GM11168 (cell line): ENCODE measurements around the gene FPR1.
"Not testable (repeated sequence)": the region's sequence is repeated elsewhere in the genome, so short reads cannot be mapped to it uniquely, and the experiment has no call there.

ENCODE experiments used
- in situ Hi-C: fragments of 300-500 bp; cut with MboI; formaldehyde crosslinking; loops from one replicate; pipeline ENCODE4 v1.12.0; 2022; ENCODE audit warnings: low sequenced_read_pairs; ENCODE audit not compliant: unreplicated experiment

FPR1 gene

GRCh38 chr19:51780270-51780669 is 28.6 kb upstream of the FPR1 start:
- in situ Hi-C loops, result no loop called here

GRCh38 chr19:51779703-51780102 is 28.0 kb upstream of the FPR1 start:
- in situ Hi-C loops, result no loop called here

- in situ Hi-C loops, result no loop called here
These were observed 27.5 kb upstream of the FPR1 start for GRCh38 chr19:51779181-51779580.

- in situ Hi-C loops, result no loop called here
These were observed 26.1 kb upstream of the FPR1 start for GRCh38 chr19:51777570-51778462.

- in situ Hi-C loops, result not testable (repeated sequence)
These were observed 24.9 kb upstream of the FPR1 start for GRCh38 chr19:51776561-51776960.

GRCh38 chr19:51772977-51773376 is 21.3 kb upstream of the FPR1 start:
- in situ Hi-C loops, result no loop called here

- in situ Hi-C loops, result no loop called here
These were observed 19.9 kb upstream of the FPR1 start for GRCh38 chr19:51771376-51772130.

GRCh38 chr19:51766461-51766860 is 14.8 kb upstream of the FPR1 start:
- in situ Hi-C loops, result no loop called here

- in situ Hi-C loops, result no loop called here
These were observed 13.4 kb upstream of the FPR1 start for GRCh38 chr19:51765086-51765485.

GRCh38 chr19:51761696-51762095 is 10.0 kb upstream of the FPR1 start:
- in situ Hi-C loops, result no loop called here

GRCh38 chr19:51760697-51761356 is 9.1 kb upstream of the FPR1 start, which contains the start of gene FPR2:
Gene FPR2, plus strand, starts transcription at chr19:51761180. Its CDS starts 7,479 bp downstream, at chr19:51768659.
- in situ Hi-C loops, result no loop called here

GRCh38 chr19:51755571-51755970 is 3.9 kb upstream of the FPR1 start:
- in situ Hi-C loops, result no loop called here

- in situ Hi-C loops, result no loop called here
These were observed 3.1 kb upstream of the FPR1 start for GRCh38 chr19:51754770-51755169.

- in situ Hi-C loops, result no loop called here
These were observed 2.4 kb upstream of the FPR1 start for GRCh38 chr19:51754109-51754508.

GRCh38 chr19:51750400-51751094 is 1.1 kb downstream of the FPR1 start:
- in situ Hi-C loops, result no loop called here

- in situ Hi-C loops, result no loop called here
These were observed 1.7 kb downstream of the FPR1 start for GRCh38 chr19:51749979-51750378.

GRCh38 chr19:51746731-51747130 is 4.9 kb downstream of the FPR1 start:
- in situ Hi-C loops, result no loop called here

GRCh38 chr19:51743405-51743804 is 8.3 kb downstream of the FPR1 start:
- in situ Hi-C loops, result no loop called here

- in situ Hi-C loops, result no loop called here
These were observed 8.9 kb downstream of the FPR1 start for GRCh38 chr19:51742789-51743188.

- in situ Hi-C loops, result no loop called here
These were observed 11.3 kb downstream of the FPR1 start for GRCh38 chr19:51740356-51740755.
